ENCODE measurements around the gene WDR70. TPM values are rescaled to one million over a fixed set of nuclear protein-coding genes. Genes with fewer than 3 reads are reported as not detected.

Gene WDR70
- total RNA-seq, 1 experiment from 2014 or later, result 35.6 TPM

DNA sequence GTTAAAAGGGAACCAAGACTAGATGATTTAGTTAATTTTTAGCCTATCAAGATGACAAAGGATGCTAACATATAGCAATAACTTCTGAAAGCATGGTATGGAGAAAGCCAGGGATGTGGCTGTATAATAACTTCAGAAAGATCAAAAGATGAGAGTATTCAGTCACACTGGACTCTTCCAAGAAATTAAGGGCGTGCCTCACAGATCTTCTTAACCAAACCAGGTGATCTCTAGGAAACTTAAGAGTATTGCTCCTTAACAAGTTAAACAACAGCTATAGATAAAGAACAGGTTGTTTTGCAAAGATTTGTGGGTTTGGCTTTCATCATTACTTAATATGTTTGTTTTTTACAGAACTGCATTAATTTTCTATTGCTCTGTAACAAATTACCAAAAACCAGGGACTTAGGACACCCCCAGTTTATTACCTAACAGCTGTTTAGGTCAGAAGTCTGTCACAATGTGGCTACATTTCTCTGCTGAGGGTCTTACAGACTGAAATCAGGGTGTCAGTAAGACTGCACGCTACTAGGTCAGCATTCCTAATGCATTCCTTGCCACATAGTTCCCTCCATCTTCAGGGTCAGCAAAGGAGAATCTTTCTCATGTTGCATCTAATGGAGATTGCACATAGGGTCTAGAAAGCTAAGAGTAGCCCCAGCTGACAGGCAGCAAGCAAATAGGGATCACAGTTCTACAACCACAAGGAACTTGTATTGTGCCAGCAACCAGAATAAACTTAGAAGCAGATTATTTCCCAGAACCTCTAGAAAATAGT is 113.8 kb downstream of the WDR70 start:
- Histone ChIP-seq H3K36me3 (ENCODE audit: insufficient read depth, low read length) (peaks cover 6% of the 10 kb centered on the region; the same call in 1 of the 2 replicates), H3K4me1 (ENCODE audit: low read length) (peaks cover 4% of the 10 kb centered on the region), H3K27me3 (ENCODE audit: low read length) (no peaks in the 10 kb centered on the region), H3K9ac (ENCODE audit: low read length) (no peak overlapping the region), H3K79me2 (ENCODE audit: low read length) (peaks cover 8% of the 10 kb centered on the region), H3K27ac (ENCODE audit: low read length) (no peak overlapping the region), H4K20me1 (ENCODE audit: insufficient read depth, low read depth, low read length) (no peaks in the 10 kb centered on the region), H3K9me2 (replicated peaks; ENCODE audit: insufficient read depth, low read length) (no peaks in the 10 kb centered on the region), H3K9me3 (ENCODE audit: low read length) (peaks cover 5% of the 10 kb centered on the region; the same call in 1 of the 2 replicates), H2AFZ (ENCODE audit: low read length) (no peak overlapping the region), H3K4me3 (ENCODE audit: low read length) (no peak overlapping the region), H3K4me2 (ENCODE audit: low read depth, low read length, poor library complexity, severe bottlenecking) (no peak overlapping the region)
- DNase-seq, result no peak

DNA sequence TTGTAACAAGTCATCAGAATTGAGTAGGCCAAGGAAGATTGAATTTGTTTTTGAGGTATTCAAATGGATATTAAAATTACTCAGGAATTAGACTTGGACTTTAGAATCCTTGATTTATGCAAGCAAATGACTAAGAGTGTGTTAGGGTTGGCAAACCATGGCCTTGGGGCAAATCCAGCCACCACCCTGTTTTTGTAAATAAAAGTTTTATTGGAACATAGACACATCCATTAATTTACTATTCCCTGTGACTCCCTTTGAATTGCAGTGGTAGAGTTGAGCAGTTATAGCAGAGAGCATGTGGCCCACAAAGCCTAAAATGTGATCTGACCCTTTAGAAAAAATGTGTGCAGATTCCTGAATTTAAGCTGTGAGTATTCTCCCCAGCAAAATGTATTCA is 115.6 kb downstream of the WDR70 start:
- no peaks in the 10 kb centered on the region for H4K20me1 ChIP-seq (ENCODE audit: insufficient read depth, low read depth, low read length)
- H3K9ac ChIP-seq (ENCODE audit: low read length), result no peak overlapping the region
- no peak for DNase-seq
- H3K79me2 ChIP-seq (ENCODE audit: low read length), result no peaks in the 10 kb centered on the region; the same call in 1 of the 2 replicates
- peaks cover 10% of the 10 kb centered on the region for H3K4me1 ChIP-seq (ENCODE audit: low read length)
- H3K27ac ChIP-seq (ENCODE audit: low read length), result no peak overlapping the region
- H3K9me3 ChIP-seq (ENCODE audit: low read length), result no peaks in the 10 kb centered on the region
- H3K27me3 ChIP-seq (ENCODE audit: low read length), result no peaks in the 10 kb centered on the region
- no peaks in the 10 kb centered on the region for H3K36me3 ChIP-seq (ENCODE audit: insufficient read depth, low read length)
- H2AFZ ChIP-seq (ENCODE audit: low read length), result no peak overlapping the region
- no peaks in the 10 kb centered on the region for H3K9me2 ChIP-seq (replicated peaks; ENCODE audit: insufficient read depth, low read length)
- H3K4me2 ChIP-seq (ENCODE audit: low read depth, low read length, poor library complexity, severe bottlenecking), result no peak overlapping the region
- no peak overlapping the region for H3K4me3 ChIP-seq (ENCODE audit: low read length)

DNA sequence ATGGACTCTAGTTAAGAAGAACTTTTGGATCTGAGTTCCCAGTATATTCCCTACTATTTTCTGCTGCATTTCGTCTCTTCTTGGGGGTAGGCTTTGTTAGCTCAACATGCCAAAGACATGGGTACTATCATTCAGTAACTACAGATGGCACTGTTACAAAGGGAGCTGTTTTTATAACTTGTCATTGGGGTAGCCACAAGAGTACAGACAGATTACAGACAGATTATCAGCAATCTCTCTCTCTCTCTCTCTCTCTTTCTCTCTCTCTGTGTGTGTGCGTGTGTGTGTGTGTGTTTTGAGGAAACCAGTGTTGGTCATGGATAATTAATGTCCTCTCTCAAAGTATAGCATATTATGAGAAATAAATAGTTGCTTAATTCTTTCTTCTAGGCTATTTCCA is 116.1 kb downstream of the WDR70 start:
- Histone ChIP-seq H3K9ac (ENCODE audit: low read length) (no peak overlapping the region), H3K36me3 (ENCODE audit: insufficient read depth, low read length) (no peaks in the 10 kb centered on the region), H3K27me3 (ENCODE audit: low read length) (no peaks in the 10 kb centered on the region), H3K27ac (ENCODE audit: low read length) (no peak overlapping the region), H3K4me2 (ENCODE audit: low read depth, low read length, poor library complexity, severe bottlenecking) (no peak overlapping the region), H2AFZ (ENCODE audit: low read length) (no peak overlapping the region), H3K4me3 (ENCODE audit: low read length) (no peak overlapping the region), H3K9me2 (replicated peaks; ENCODE audit: insufficient read depth, low read length) (no peaks in the 10 kb centered on the region), H4K20me1 (ENCODE audit: insufficient read depth, low read depth, low read length) (no peaks in the 10 kb centered on the region), H3K79me2 (ENCODE audit: low read length) (no peaks in the 10 kb centered on the region; the same call in 1 of the 2 replicates), H3K4me1 (ENCODE audit: low read length) (peaks cover 10% of the 10 kb centered on the region), H3K9me3 (ENCODE audit: low read length) (no peaks in the 10 kb centered on the region)
- DNase-seq, result no peak

DNA sequence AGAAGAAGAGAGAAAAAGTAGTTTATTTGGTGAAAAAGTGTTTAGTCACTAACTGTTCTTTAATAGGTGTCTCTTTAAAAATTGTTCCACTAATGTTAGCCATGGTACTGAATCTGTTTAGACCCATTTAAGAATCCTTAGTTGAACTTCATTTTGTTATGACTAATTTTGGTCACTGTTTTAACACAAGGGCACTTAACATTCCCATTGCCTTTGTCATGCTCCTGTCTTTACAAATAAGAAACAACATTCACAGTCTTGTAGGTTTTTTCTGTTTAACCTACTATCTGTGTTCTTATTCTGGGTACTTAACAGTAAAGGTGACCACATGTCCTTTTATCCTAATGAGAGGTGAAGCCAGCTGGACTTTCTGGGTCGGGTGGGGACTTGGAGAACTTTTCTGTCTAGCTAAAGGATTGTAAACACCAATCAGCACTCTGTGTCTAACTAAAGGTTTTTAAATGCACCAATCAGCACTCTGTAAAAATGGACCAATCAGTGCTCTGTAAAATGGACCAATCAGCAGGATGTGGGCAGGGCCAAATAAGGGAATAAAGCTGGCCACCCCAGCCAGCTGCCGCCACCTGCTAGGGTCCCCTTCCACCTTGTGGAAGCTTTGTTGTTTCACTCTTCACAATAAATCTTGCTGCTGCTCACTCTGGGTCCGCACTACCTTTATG is 116.7 kb downstream of the WDR70 start:
- Histone ChIP-seq H3K9me2 (replicated peaks; ENCODE audit: insufficient read depth, low read length) (no peaks in the 10 kb centered on the region), H3K4me3 (ENCODE audit: low read length) (no peak overlapping the region), H3K9ac (ENCODE audit: low read length) (no peak overlapping the region), H2AFZ (ENCODE audit: low read length) (no peak overlapping the region), H3K36me3 (ENCODE audit: insufficient read depth, low read length) (no peaks in the 10 kb centered on the region), H3K79me2 (ENCODE audit: low read length) (no peaks in the 10 kb centered on the region; the same call in 1 of the 2 replicates), H3K4me2 (ENCODE audit: low read depth, low read length, poor library complexity, severe bottlenecking) (no peak overlapping the region), H3K9me3 (ENCODE audit: low read length) (no peaks in the 10 kb centered on the region), H3K27ac (ENCODE audit: low read length) (no peak overlapping the region), H4K20me1 (ENCODE audit: insufficient read depth, low read depth, low read length) (no peaks in the 10 kb centered on the region), H3K27me3 (ENCODE audit: low read length) (no peaks in the 10 kb centered on the region), H3K4me1 (ENCODE audit: low read length) (peaks cover 10% of the 10 kb centered on the region)
- DNase-seq, result no peak

DNA sequence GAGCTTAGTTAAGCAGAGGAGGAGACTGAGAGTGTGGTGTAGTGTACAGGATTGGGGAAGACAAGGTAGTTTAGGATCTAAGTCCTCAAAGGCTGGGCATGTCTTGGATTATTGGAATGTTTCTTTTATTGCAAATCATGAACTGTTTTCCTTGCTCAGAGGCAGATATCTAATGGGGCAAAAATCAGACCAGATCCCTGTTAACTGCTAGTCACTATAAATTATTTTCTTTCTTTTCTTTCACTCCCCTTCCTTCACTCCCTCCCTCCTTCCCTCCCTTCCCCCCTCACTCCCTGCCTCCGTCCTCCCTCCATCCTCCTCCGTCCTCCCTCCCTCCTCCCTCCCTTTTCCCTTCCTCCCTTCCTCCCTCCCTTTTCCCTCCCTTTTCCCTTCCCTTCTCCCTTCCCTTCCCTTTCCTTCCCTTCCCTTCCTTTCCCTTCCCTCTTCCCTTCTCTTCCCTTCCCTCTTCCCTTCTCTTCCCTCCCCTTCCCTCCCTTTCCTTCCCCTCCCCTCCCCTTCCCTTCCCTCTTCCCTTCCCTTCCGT is 117.9 kb downstream of the WDR70 start:
- H3K79me2 ChIP-seq (ENCODE audit: low read length), result no peaks in the 10 kb centered on the region; the same call in 1 of the 2 replicates
- H3K4me1 ChIP-seq (ENCODE audit: low read length), result peaks cover 10% of the 10 kb centered on the region
- H3K36me3 ChIP-seq (ENCODE audit: insufficient read depth, low read length), result no peaks in the 10 kb centered on the region
- H3K4me2 ChIP-seq (ENCODE audit: low read depth, low read length, poor library complexity, severe bottlenecking), result no peak overlapping the region
- no peak overlapping the region for H3K4me3 ChIP-seq (ENCODE audit: low read length)
- no peak overlapping the region for H3K27ac ChIP-seq (ENCODE audit: low read length)
- H3K9me3 ChIP-seq (ENCODE audit: low read length), result no peaks in the 10 kb centered on the region
- no peak overlapping the region for H3K9ac ChIP-seq (ENCODE audit: low read length)
- no peaks in the 10 kb centered on the region for H4K20me1 ChIP-seq (ENCODE audit: insufficient read depth, low read depth, low read length)
- DNase-seq, result no peak
- no peaks in the 10 kb centered on the region for H3K9me2 ChIP-seq (replicated peaks; ENCODE audit: insufficient read depth, low read length)
- H2AFZ ChIP-seq (ENCODE audit: low read length), result no peak overlapping the region
- H3K27me3 ChIP-seq (ENCODE audit: low read length), result no peaks in the 10 kb centered on the region

DNA sequence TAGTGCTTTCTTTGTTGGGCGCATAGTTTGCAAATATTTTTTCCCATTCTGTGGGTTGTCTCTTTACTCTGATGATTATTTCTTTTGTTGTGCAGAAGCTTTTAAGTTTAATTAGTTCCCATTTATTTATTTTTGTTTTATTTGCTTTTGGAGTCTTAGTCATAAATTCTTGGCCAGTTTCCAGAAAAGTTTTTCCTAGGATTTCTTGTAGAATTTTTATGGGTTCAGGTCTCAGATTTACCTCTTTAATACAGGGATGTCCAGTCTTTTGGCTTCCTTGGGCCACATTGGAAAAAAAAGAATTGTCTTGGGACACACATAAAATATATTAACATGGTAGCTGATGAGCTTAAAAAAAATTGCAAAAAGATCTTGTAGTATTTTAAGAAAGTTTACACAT is 122.0 kb downstream of the WDR70 start:
- no peaks in the 10 kb centered on the region for H3K36me3 ChIP-seq (ENCODE audit: insufficient read depth, low read length)
- no peak overlapping the region for H3K4me2 ChIP-seq (ENCODE audit: low read depth, low read length, poor library complexity, severe bottlenecking)
- no peaks in the 10 kb centered on the region for H3K9me3 ChIP-seq (ENCODE audit: low read length)
- peaks cover 16% of the 10 kb centered on the region for H3K4me1 ChIP-seq (ENCODE audit: low read length)
- no peak overlapping the region for H3K27ac ChIP-seq (ENCODE audit: low read length)
- H2AFZ ChIP-seq (ENCODE audit: low read length), result no peak overlapping the region
- no peak overlapping the region for H3K4me3 ChIP-seq (ENCODE audit: low read length)
- H4K20me1 ChIP-seq (ENCODE audit: insufficient read depth, low read depth, low read length), result no peaks in the 10 kb centered on the region
- no peaks in the 10 kb centered on the region for H3K27me3 ChIP-seq (ENCODE audit: low read length)
- H3K9me2 ChIP-seq (replicated peaks; ENCODE audit: insufficient read depth, low read length), result no peaks in the 10 kb centered on the region
- no peak overlapping the region for H3K9ac ChIP-seq (ENCODE audit: low read length)
- DNase-seq, result peak; percentile 27
- 0 out of 2 replicates have a peak, but pooled peaks cover 6% of the 10 kb centered on the region for H3K79me2 ChIP-seq (ENCODE audit: low read length)

DNA sequence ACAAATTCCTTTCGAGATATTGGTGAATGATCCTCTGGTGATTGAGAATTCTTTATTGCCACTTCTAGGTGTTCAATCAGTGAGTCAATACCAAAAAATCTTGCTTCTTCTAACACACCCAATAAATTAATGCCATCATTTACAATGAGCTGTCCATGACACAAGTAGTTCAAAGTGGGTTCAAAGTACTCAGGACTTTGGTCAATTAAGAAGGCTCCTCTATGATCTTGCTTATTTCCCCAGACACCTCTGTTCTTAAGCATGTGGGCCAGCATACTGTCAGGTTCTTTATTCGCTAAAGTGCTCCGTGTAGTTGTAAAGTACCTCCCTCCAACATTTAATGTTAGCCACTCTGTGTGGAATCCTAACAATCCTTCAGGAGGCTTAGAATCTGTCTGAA is 127.1 kb downstream of the WDR70 start:
- Histone ChIP-seq H3K9ac (ENCODE audit: low read length) (no peak overlapping the region), H3K4me1 (ENCODE audit: low read length) (peaks cover 6% of the 10 kb centered on the region)

DNA sequence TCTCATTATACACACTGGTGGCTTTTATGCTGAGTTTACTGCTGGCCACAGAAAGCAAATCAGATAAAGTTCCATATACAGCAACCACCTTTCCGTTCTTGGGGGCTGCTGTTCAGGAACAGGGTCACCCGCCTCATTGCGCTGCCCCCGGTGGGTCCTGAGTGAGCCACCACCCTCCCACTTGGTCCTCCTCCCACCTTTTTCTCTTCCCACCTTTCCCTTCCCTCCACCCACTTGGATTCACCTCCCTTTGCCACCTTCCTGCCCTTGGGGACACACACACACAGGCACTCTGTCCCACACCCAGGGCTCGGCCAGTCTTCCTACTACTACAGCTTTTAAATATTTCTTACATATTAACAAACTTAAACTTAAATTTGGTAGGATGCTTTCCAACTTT is 127.6 kb downstream of the WDR70 start:
- no peak overlapping the region for H2AFZ ChIP-seq (ENCODE audit: low read length)
- no peak for DNase-seq
- H3K9me2 ChIP-seq (replicated peaks; ENCODE audit: insufficient read depth, low read length), result no peaks in the 10 kb centered on the region
- H3K9ac ChIP-seq (ENCODE audit: low read length), result no peak overlapping the region
- H3K27ac ChIP-seq (ENCODE audit: low read length), result no peak overlapping the region
- H3K9me3 ChIP-seq (ENCODE audit: low read length), result no peaks in the 10 kb centered on the region
- no peaks in the 10 kb centered on the region for H3K36me3 ChIP-seq (ENCODE audit: insufficient read depth, low read length)
- H3K27me3 ChIP-seq (ENCODE audit: low read length), result no peaks in the 10 kb centered on the region
- peaks cover 11% of the 10 kb centered on the region; the same call in 1 of the 2 replicates for H3K79me2 ChIP-seq (ENCODE audit: low read length)
- peaks cover 6% of the 10 kb centered on the region for H3K4me1 ChIP-seq (ENCODE audit: low read length)
- no peak overlapping the region for H3K4me2 ChIP-seq (ENCODE audit: low read depth, low read length, poor library complexity, severe bottlenecking)
- H3K4me3 ChIP-seq (ENCODE audit: low read length), result no peak overlapping the region
- no peaks in the 10 kb centered on the region for H4K20me1 ChIP-seq (ENCODE audit: insufficient read depth, low read depth, low read length)

More for the DNA sequence above, 127.1 kb downstream of the WDR70 start:
- Histone ChIP-seq H3K36me3 (ENCODE audit: insufficient read depth, low read length) (no peaks in the 10 kb centered on the region), H3K9me2 (replicated peaks; ENCODE audit: insufficient read depth, low read length) (no peaks in the 10 kb centered on the region), H4K20me1 (ENCODE audit: insufficient read depth, low read depth, low read length) (no peaks in the 10 kb centered on the region), H3K4me2 (ENCODE audit: low read depth, low read length, poor library complexity, severe bottlenecking) (no peak overlapping the region), H2AFZ (ENCODE audit: low read length) (no peak overlapping the region), H3K4me3 (ENCODE audit: low read length) (no peak overlapping the region), H3K27me3 (ENCODE audit: low read length) (no peaks in the 10 kb centered on the region), H3K27ac (ENCODE audit: low read length) (no peak overlapping the region), H3K79me2 (ENCODE audit: low read length) (peaks cover 11% of the 10 kb centered on the region; the same call in 1 of the 2 replicates), H3K9me3 (ENCODE audit: low read length) (no peaks in the 10 kb centered on the region)
- DNase-seq, result no peak

Measured in Karpas-422 (cell line).